NCI-H1930 (cell line): ENCODE measurements around the gene CALD1.

Source experiments
- DNase-seq, 2 experiments: peaks; one replicate each; lab custom pipeline; 2025; lab: John Stamatoyannopoulos, UW

The CALD1 gene

GRCh38 chr7:135001390-135002165, 222.1 kb downstream of the CALD1 start:
- no peak for DNase-seq

GRCh38 chr7:135012229-135012628, 232.8 kb downstream of the CALD1 start:
- DNase-seq = no peak
